HL-60/S4 (cell line): ENCODE results near the gene NUTM2G.
"Not testable (repeated sequence)": the region's sequence is repeated elsewhere in the genome, so short reads cannot be mapped to it uniquely, and the experiment has no call there.

Source experiments
- in situ Hi-C: fragments of 300-500 bp; cut with MboI; formaldehyde crosslinking; loops from 2 replicates; pipeline ENCODE4 v1.14.3; 2022; ENCODE audit warnings: low sequenced_read_pairs

The NUTM2G gene

GRCh38 chr9:96942181-96942580, 13.5 kb downstream of the NUTM2G start:
- in situ Hi-C loops = not testable (repeated sequence)

- in situ Hi-C loops = not testable (repeated sequence)
These were observed 20.7 kb downstream of the NUTM2G start for GRCh38 chr9:96949346-96949745.

GRCh38 chr9:96950539-96950938, 21.9 kb downstream of the NUTM2G start:
- in situ Hi-C loops = not testable (repeated sequence)

GRCh38 chr9:96967591-96967990, 38.9 kb downstream of the NUTM2G start:
- in situ Hi-C loops = not testable (repeated sequence)

- in situ Hi-C loops = not testable (repeated sequence)
These were observed 43.9 kb downstream of the NUTM2G start for GRCh38 chr9:96972552-96972951.

GRCh38 chr9:96974037-96974436, 45.4 kb downstream of the NUTM2G start:
- in situ Hi-C loops = not testable (repeated sequence)

GRCh38 chr9:96983496-96984122, 55.0 kb downstream of the NUTM2G start:
- in situ Hi-C loops = not testable (repeated sequence)

GRCh38 chr9:96984139-96984538, 55.5 kb downstream of the NUTM2G start:
- in situ Hi-C loops = not testable (repeated sequence)

- in situ Hi-C loops = not testable (repeated sequence)
These were observed 56.2 kb downstream of the NUTM2G start for GRCh38 chr9:96984887-96985286.
